ENCODE measurements around the gene AFG1L. TPM values are rescaled to one million over a fixed set of nuclear protein-coding genes. Genes with fewer than 3 reads are reported as not detected.
"Not testable (repeated sequence)": the region's sequence is repeated elsewhere in the genome, so short reads cannot be mapped to it uniquely, and the experiment has no call there.

Gene AFG1L
- total RNA-seq, 2 donors from 2014 or later = 4.6 to 5.0 TPM

DNA sequence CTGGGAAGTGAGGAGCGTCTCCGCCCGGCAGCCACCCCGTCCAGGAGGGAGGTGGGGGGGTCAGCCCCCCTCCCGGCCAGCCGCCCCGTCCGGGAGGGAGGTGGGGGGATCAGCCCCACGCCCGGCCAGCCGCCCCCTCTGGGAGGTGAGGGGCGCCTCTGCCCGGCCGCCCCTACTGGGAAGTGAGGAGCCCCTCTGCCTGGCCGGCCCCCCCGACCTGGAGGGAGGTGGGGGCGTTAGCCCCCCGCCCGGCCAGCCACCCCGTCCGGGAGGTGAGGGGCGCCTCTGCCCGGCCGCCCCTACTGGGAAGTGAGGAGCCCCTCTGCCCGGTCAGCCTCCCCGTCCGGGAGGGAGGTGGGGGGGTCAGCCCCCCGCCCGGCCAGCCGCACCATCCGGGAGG lies 24.9 kb upstream of the AFG1L start:
- not testable (repeated sequence) for H3K4me3 Mint-ChIP-seq; DNase-seq (ENCODE audit: low spot score); H3K9me3 Mint-ChIP-seq; H3K4me1 Mint-ChIP-seq (ENCODE audit: low read depth in 2 of 2); H3K27ac Mint-ChIP-seq; H3K36me3 Mint-ChIP-seq; H3K27me3 Mint-ChIP-seq; ATAC-seq

DNA sequence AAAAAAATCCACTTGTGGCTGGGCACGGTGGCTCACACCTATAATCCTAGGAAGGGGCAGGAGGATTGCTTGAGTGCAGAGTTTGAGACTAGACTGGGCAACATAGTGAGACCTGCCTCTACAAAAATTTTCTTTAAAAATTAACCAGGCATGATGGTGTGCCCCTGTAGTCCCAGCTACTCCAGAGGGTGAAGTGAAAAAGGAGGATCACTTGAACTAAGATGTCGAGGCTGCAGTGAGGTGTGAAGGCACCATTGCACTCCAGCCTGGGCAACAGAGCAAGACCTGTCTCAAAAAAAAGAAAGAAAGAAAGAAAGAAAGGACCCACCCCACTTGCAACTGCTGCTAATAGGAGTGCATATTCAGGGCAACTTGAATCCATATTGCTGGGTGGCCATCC lies 20.3 kb upstream of the AFG1L start:
- H3K9me3 Mint-ChIP-seq = no peaks in the 10 kb centered on the region
- H3K36me3 Mint-ChIP-seq = no peaks in the 10 kb centered on the region
- DNase-seq (ENCODE audit: low spot score) (no peak), ATAC-seq (no peak)
- H3K4me1 Mint-ChIP-seq (ENCODE audit: low read depth in 2 of 2) = no peaks in the 10 kb centered on the region
- no peak overlapping the region for H3K27ac Mint-ChIP-seq
- no peak overlapping the region for H3K4me3 Mint-ChIP-seq
- H3K27me3 Mint-ChIP-seq = peaks cover 7 to 9% of the 10 kb centered on the region in 2 donors

DNA sequence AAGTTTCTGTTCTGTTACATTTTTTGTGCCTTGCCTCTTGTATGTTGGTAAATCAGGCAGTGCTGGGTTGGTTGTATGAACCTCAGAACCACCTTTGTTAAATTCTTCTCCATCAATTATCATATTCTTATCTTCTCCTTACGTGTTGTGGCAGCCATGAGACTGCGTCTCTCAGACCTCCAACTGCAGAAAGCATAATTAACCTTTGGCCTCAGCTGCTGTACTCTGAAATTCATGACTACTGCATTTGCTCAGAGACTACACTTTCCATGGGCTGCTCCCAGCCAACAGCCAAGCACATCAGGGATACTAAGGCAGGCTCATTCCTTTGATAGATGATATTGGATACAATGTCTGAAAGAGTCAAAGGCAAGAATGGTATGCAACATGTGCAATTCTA lies 18.9 kb upstream of the AFG1L start:
- Mint-ChIP-seq H3K9me3 (no peaks in the 10 kb centered on the region), H3K4me1 (ENCODE audit: low read depth in 2 of 2) (no peaks in the 10 kb centered on the region), H3K27ac (no peak overlapping the region)

DNA sequence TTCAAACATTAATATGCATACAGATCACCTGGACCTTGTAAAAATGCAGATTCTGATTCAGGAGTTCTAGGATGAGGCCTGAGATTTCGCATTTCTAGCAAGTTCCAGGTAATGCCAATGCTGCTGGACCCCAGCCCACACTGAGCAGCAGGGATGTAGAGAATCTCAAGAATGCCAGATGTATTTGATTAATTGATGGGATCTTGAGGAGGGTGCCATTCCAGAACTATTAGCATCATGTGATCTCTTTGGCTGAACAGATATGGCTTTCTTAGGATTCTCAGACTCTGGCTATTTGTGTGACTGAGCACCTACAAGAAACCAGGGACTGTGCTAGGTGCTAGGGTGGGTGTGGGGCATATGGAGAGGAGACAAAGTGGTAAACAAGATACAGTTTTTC lies 17.6 kb upstream of the AFG1L start:
- no peak for DNase-seq (ENCODE audit: low spot score)
- no peak for ATAC-seq
- Mint-ChIP-seq H3K4me1 (ENCODE audit: low read depth in 2 of 2) (no peaks in the 10 kb centered on the region), H3K9me3 (no peaks in the 10 kb centered on the region), H3K36me3 (no peaks in the 10 kb centered on the region), H3K27ac (no peak overlapping the region), H3K4me3 (no peak overlapping the region), H3K27me3 (peaks cover 7 to 9% of the 10 kb centered on the region in 2 donors)

More for the DNA sequence above, 18.9 kb upstream of the AFG1L start:
- no peak overlapping the region for H3K4me3 Mint-ChIP-seq
- no peak for DNase-seq (ENCODE audit: low spot score)
- no peak for ATAC-seq
- H3K36me3 Mint-ChIP-seq = no peaks in the 10 kb centered on the region
- peaks cover 7 to 9% of the 10 kb centered on the region in 2 donors for H3K27me3 Mint-ChIP-seq

DNA sequence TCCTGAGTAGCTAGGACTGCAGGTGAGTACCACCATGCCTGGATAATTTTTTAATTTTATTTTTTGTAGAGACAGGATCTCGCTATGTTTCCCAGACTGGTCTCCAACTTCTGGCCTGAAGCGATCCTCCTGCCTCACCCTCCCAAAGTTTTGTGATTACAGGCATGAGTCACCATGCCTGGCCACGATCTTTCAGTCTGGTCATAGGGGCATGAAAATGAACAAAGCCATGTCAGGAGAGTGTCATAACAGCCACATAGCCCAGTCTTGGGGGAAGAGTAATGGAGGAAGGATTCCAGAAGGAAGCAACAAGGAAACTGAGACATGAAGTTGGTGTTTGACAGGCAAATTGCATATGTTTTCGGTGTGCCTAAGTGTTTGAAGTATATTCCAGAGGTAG lies 17.0 kb upstream of the AFG1L start:
- Mint-ChIP-seq H3K27ac (no peak overlapping the region), H3K9me3 (no peaks in the 10 kb centered on the region), H3K4me3 (no peak overlapping the region), H3K4me1 (ENCODE audit: low read depth in 2 of 2) (no peaks in the 10 kb centered on the region), H3K27me3 (peaks cover 7 to 9% of the 10 kb centered on the region in 2 donors), H3K36me3 (no peaks in the 10 kb centered on the region)
- ATAC-seq (no peak), DNase-seq (ENCODE audit: low spot score) (no peak)

DNA sequence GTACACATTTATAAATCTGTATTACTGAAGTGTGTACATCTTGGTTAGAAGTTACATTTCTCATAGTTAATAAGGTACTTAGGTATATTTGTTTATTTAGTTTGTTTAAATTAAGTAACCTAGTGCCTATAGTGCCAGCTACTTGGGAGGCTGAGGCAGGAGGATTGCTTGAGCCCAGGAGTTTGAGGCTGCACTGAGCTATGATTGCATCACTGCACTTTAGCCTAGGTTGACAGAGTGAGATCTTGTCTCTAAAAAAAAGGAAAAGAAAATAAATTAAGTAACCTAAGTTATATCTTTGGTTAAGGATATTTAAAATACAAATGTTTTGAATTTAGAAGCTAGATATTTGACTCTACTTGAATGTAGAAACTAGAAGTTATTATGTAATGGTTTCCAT lies 9.5 kb upstream of the AFG1L start:
- no peaks in the 10 kb centered on the region for H3K9me3 Mint-ChIP-seq
- no peak overlapping the region for H3K27ac Mint-ChIP-seq

DNA sequence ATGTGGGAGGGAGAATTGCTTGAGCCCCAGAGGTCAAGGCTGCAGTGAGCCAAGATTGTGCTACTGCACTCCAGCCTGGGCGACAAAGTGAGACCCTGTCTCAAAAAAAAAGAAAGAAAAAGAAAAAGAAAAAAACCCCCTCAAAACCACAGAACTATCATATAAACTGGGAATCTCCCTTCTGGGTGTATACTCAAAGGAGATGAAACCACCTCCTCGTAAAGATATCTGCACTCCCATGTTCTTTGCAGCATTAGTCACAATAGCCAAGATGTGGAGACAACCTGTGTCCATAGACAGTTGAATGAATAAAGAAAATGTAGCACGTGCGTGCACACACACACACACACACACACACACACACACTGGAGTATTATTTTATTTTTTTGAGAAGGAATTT lies 8.5 kb upstream of the AFG1L start:
- ATAC-seq = no peak
- Mint-ChIP-seq H3K4me3 (no peak overlapping the region), H3K9me3 (no peaks in the 10 kb centered on the region), H3K4me1 (ENCODE audit: low read depth in 2 of 2) (no peaks in the 10 kb centered on the region), H3K27ac (no peak overlapping the region), H3K27me3 (peaks cover 3 to 9% of the 10 kb centered on the region in 2 donors), H3K36me3 (no peaks in the 10 kb centered on the region)
- DNase-seq (ENCODE audit: low spot score) = no peak

More for the DNA sequence above, 9.5 kb upstream of the AFG1L start:
- no peak overlapping the region for H3K4me3 Mint-ChIP-seq
- no peaks in the 10 kb centered on the region for H3K36me3 Mint-ChIP-seq
- ATAC-seq (no peak), DNase-seq (ENCODE audit: low spot score) (no peak)
- H3K27me3 Mint-ChIP-seq = peaks cover 3 to 9% of the 10 kb centered on the region in 2 donors
- H3K4me1 Mint-ChIP-seq (ENCODE audit: low read depth in 2 of 2) = no peaks in the 10 kb centered on the region

DNA sequence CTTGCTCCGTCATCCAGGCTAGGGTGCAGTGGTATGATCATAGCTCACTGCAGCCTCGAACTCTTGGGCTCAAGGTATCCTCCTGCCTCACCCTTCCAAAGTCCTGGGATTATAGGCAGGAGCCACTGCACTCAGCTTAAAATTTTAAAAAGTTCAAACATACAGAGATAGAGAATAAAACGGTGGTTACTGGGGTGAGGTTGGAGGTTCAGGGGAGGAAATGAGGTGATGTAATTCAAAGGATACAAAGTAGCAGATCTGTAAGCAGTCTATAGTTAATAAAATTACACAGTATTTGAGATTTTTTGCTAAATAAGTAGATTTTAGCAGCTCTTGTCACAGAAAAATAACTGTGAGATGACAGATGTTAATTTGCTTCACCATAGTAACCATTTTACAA lies 7.5 kb upstream of the AFG1L start:
- Mint-ChIP-seq H3K27me3 (peaks cover 3 to 9% of the 10 kb centered on the region in 2 donors), H3K9me3 (no peaks in the 10 kb centered on the region), H3K4me1 (ENCODE audit: low read depth in 2 of 2) (no peaks in the 10 kb centered on the region), H3K27ac (no peak overlapping the region), H3K4me3 (no peak overlapping the region), H3K36me3 (no peaks in the 10 kb centered on the region)
- ATAC-seq = no peak
- DNase-seq (ENCODE audit: low spot score) = no peak

DNA sequence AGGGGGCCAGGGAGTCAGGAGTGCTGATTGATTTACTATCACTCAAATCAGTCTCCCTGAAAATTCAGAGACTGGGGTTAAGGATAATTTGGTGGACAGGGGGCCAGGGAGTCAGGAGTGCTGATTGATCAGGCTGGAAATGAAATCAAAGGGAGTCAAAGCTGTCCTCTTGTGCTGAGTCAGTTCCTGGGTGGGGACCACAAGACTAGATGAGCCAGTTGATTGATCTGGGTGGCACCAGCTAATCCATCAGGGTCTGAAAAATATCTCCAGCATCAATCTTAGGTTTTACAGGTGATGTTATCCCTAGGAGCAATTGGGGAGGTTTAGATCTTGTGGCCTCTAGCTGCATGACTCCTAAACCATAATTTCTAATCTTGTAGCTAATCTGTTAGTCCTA lies 6.1 kb upstream of the AFG1L start:
- no peak overlapping the region for H3K27ac Mint-ChIP-seq
- no peaks in the 10 kb centered on the region for H3K4me1 Mint-ChIP-seq (ENCODE audit: low read depth in 2 of 2)
- no peaks in the 10 kb centered on the region for H3K9me3 Mint-ChIP-seq
- no peak for ATAC-seq
- H3K27me3 Mint-ChIP-seq = peaks cover under 1 to 4% of the 10 kb centered on the region in 2 donors
- no peaks in the 10 kb centered on the region for H3K36me3 Mint-ChIP-seq
- no peak for DNase-seq (ENCODE audit: low spot score)
- no peak overlapping the region for H3K4me3 Mint-ChIP-seq

DNA sequence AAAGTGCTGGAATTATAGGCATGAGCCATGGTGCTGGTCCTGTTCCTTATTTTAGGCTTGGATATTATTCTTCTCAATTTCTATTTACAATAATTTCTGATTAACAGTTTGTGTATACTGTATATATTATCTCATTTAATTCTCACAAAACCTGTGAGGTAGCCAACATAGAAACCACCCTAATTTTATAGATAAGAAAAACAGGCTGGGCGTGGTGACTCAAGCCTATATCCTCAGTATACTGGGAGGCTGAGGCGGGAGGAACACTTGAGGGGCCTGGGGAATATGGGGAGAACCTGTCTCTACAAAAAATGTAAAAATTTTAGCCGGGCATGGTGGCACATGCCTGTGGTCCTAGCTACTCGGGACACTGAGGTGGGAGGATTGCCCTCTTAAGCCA lies 3.8 kb upstream of the AFG1L start:
- ATAC-seq (no peak), DNase-seq (ENCODE audit: low spot score) (no peak)
- H3K4me3 Mint-ChIP-seq = no peak overlapping the region
- no peaks in the 10 kb centered on the region for H3K27me3 Mint-ChIP-seq
- peaks cover 6% of the 10 kb centered on the region for H3K36me3 Mint-ChIP-seq
- H3K4me1 Mint-ChIP-seq (ENCODE audit: low read depth in 2 of 2) = peaks cover 8 to 10% of the 10 kb centered on the region in 2 donors
- no peaks in the 10 kb centered on the region for H3K9me3 Mint-ChIP-seq
- no peak overlapping the region for H3K27ac Mint-ChIP-seq

DNA sequence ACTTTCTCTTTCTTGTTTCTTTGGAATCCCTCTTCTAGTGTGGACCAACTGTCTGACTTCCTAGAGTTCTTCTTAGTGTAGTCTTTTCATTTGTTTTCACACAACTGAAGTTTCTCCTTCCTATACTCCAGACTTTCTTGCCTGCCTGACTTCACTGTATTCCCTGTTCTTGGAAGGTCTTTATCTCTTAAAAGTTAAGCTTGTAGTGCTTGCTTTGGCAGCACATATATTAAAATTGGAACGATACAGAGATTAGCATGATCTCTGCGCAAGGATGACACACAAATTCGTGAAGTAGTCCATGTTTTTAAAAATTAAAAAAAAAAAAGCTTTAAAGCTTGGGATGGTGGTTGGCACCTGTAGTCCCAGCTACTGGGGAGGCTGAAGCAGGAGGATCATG lies 2.3 kb upstream of the AFG1L start:
- H3K9me3 Mint-ChIP-seq; H3K27me3 Mint-ChIP-seq; H3K4me1 Mint-ChIP-seq (ENCODE audit: low read depth in 2 of 2); H3K36me3 Mint-ChIP-seq; H3K4me3 Mint-ChIP-seq; DNase-seq (ENCODE audit: low spot score); H3K27ac Mint-ChIP-seq; ATAC-seq: not testable (repeated sequence)

DNA sequence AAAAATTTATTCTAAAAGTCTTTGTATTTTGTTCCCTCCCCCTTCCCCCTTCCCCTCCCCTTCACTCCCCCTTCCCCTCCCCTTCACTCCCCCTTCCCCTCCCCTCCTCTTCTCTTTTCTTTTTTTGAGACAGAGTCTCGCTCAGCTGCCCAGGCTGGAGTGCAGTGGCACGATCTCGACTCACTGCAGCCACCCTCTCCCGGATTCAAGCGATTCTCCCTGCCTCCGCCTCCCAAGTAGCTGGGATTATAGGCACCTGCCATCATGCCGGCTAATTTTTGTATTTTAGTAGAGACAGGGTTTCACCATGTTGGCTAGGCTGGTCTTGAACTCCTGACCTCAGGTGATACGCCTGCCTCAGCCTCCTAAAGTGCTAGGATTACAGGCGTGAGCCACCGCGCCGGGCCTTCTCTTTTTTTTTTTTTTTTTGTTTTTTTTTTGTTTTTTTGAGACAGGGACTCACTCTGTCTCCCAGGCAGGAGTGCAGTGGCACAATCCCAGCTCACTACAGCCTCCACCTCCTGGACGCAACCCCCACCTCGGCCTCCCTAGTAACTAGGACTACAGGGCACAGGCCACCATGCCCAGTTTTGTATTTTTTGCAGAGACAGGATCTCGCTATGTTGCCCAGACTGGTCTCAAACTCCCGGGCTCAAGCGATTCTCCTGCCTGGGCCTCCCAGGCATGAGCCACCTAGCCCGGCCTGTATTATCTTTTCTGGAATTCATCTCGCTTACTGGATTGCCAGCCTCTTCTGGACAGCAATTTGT lies 1.1 kb upstream of the AFG1L start:
- no peak for ATAC-seq
- DNase-seq (ENCODE audit: low spot score) = no peak
- peak overlapping the region; percentile 97 to 99 for H3K27ac Mint-ChIP-seq
- H3K4me1 Mint-ChIP-seq (ENCODE audit: low read depth in 2 of 2) = peaks cover 10 to 15% of the 10 kb centered on the region in 2 donors
- no peaks in the 10 kb centered on the region for H3K27me3 Mint-ChIP-seq
- peak overlapping the region; percentile 90 for H3K4me3 Mint-ChIP-seq
- no peaks in the 10 kb centered on the region for H3K9me3 Mint-ChIP-seq
- H3K36me3 Mint-ChIP-seq = peaks cover 6% of the 10 kb centered on the region

DNA sequence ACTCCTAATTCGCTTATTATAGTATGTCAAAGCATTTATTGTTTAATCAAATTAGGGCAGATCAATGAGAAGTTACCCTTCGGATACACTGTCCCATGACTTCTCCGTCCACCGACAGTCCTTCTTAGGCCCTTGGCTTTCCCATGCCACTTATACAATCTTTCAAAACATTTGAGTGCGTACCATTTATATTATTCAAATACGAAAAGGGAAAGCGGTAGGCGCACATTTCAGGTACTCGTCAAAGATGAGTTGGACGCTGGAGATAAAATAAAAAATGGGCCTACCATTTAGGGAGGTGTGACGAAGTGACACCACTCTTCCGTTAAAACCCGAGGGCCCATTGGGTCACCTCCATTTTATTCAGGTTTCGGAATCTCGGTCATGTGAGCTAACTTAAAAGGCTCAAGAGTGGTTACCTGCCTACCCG lies 542 bp upstream of the AFG1L start:
- ATAC-seq (peak; percentile 43 to 50), DNase-seq (ENCODE audit: low spot score) (no peak)
- peaks cover 10 to 15% of the 10 kb centered on the region in 2 donors for H3K4me1 Mint-ChIP-seq (ENCODE audit: low read depth in 2 of 2)
- H3K9me3 Mint-ChIP-seq = no peaks in the 10 kb centered on the region
- H3K4me3 Mint-ChIP-seq = peak overlapping the region; percentile 90
- H3K27ac Mint-ChIP-seq = peak overlapping the region; percentile 97 to 99
- H3K36me3 Mint-ChIP-seq = peaks cover 6% of the 10 kb centered on the region
- H3K27me3 Mint-ChIP-seq = no peaks in the 10 kb centered on the region

DNA sequence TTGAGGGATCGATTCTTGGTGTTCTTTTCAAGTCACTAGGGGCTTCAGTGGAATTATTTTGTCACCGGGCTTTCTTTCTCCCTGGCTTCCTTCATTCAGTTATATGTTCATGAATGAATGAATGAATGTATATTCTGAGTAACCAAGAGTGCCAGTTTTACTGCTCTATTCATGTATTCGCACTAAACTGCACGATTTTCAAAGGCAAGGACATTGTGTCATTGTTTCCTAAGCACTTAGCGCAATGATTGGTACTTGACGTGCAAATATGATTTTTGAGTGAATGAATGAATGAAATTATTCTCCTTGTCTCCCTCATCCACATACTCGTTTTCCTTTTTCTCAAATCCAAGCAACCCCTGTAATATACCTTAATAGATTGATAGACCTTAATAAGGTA lies 822 bp downstream of the AFG1L start:
- Mint-ChIP-seq H3K27me3 (no peaks in the 10 kb centered on the region), H3K4me3 (peak overlapping the region; percentile 90), H3K36me3 (peaks cover 6% of the 10 kb centered on the region), H3K4me1 (ENCODE audit: low read depth in 2 of 2) (peaks cover 10 to 15% of the 10 kb centered on the region in 2 donors), H3K27ac (peak overlapping the region; percentile 97 to 99), H3K9me3 (no peaks in the 10 kb centered on the region)
- DNase-seq (ENCODE audit: low spot score) (no peak), ATAC-seq (no peak)

DNA sequence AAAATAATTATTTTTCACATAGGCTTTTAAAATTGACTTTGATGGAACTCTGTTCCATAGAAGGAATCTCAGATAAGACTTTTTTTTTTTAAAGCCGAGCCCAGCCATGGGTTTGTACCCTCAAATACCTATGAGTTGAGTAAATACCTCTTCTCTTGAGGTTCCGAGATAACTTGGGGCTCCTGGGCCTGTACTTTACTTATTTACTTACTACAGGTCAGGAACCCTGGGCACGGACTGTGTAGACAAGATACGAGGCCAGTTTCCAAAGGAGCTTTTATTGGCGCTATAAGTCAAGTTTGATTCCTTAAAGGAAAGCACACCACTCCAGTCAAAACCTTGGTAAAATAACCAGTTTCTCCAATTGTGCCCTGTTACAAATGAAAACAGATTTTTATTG lies 7.5 kb downstream of the AFG1L start:
- H3K4me1 Mint-ChIP-seq (ENCODE audit: low read depth in 2 of 2) = peaks cover 0 to 6% of the 10 kb centered on the region in 2 donors
- DNase-seq (ENCODE audit: low spot score) = no peak
- H3K27ac Mint-ChIP-seq = no peak overlapping the region
- no peak for ATAC-seq
- H3K4me3 Mint-ChIP-seq = no peak overlapping the region
- no peaks in the 10 kb centered on the region for H3K9me3 Mint-ChIP-seq
- no peaks in the 10 kb centered on the region for H3K36me3 Mint-ChIP-seq
- no peaks in the 10 kb centered on the region for H3K27me3 Mint-ChIP-seq
